NK-92 (cell line): Measurements from ENCODE around the gene TNIP1.

ENCODE experiments used
- DNase-seq: peaks from one replicate; lab custom pipeline; 2025; ENCODE audit not compliant: unreplicated experiment; lab: John Stamatoyannopoulos, UW

Gene TNIP1

GRCh38 chr5:151047814-151048425 is 32.9 kb downstream of the TNIP1 start:
- DNase-seq, result no peak

GRCh38 chr5:151042453-151043093 is 38.3 kb downstream of the TNIP1 start:
- DNase-seq, result no peak

- DNase-seq, result no peak
Observed at GRCh38 chr5:151041577-151042268, 39.1 kb downstream of the TNIP1 start.

GRCh38 chr5:151040211-151040747 is 40.6 kb downstream of the TNIP1 start:
- no peak for DNase-seq

GRCh38 chr5:151039665-151040064 is 41.2 kb downstream of the TNIP1 start:
- no peak for DNase-seq

GRCh38 chr5:151038801-151039238 is 42.0 kb downstream of the TNIP1 start:
- no peak for DNase-seq

- DNase-seq, result no peak
Observed at GRCh38 chr5:151038412-151038745, 42.5 kb downstream of the TNIP1 start.

GRCh38 chr5:151037561-151038411 is 43.0 kb downstream of the TNIP1 start:
- no peak for DNase-seq

- no peak for DNase-seq
Observed at GRCh38 chr5:151036556-151036955, 44.3 kb downstream of the TNIP1 start.

- DNase-seq, result no peak
Observed at GRCh38 chr5:151034422-151035379, 46.1 kb downstream of the TNIP1 start.

- DNase-seq, result no peak
Observed at GRCh38 chr5:151033217-151033934, 47.5 kb downstream of the TNIP1 start.

- no peak for DNase-seq
Observed at GRCh38 chr5:151031554-151031953, 49.3 kb downstream of the TNIP1 start.

GRCh38 chr5:151030379-151030778 is 50.5 kb downstream of the TNIP1 start:
- no peak for DNase-seq

- no peak for DNase-seq
Observed at GRCh38 chr5:151030056-151030336, 50.8 kb downstream of the TNIP1 start.

GRCh38 chr5:151029179-151030055 is 51.4 kb downstream of the TNIP1 start:
- DNase-seq, result no peak

- no peak for DNase-seq
Observed at GRCh38 chr5:151028717-151029116, 52.1 kb downstream of the TNIP1 start.

- no peak for DNase-seq
Observed at GRCh38 chr5:151027961-151028479, 52.8 kb downstream of the TNIP1 start.

- no peak for DNase-seq
Observed at GRCh38 chr5:151026679-151027078, 54.2 kb downstream of the TNIP1 start.
